ENCODE measurements around the gene IQSEC2. TPM values are rescaled to one million over a fixed set of nuclear protein-coding genes. Genes with fewer than 3 reads are reported as not detected.

The IQSEC2 gene
- polyA plus RNA-seq, 3 donors: 6.5 to 31.2 (median 6.9) TPM

DNA sequence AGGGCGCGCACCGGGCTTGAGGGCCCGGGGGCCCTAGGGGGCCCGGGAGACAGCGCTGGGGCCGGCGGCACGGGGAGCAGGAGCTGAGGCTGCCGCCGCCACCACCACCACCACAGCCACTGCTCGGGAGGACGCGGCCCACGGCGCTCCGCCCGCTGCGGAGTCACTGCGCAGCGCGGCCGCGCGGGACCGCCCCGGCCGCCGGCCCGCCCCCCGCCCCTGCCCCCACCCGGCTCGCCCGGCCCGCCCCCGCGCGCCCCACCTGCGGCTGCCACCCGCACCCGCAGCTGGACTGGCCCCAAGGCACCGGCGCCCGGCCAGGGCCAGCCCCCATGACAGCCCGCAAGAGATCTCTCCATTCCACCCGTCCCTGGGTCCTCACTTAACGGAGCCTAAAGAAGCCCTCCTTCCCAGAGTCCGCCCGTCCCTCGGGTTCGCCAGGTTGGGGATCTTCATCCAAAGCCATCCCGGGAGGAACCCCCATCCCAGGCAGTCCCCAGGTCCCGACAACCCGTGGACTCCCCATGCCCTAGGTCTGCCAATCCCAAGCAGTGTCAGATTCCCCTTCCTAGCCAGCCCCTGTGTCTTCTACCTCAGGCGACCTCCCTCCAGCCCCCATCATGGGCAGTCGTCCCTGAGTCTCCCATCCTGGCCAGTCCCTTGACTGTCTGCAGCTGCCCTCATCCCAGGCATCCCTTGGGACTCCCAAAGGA lies 40.0 kb upstream of the IQSEC2 start:
- Histone ChIP-seq H3K36me3 (replicated peaks in 1 of 2; ENCODE audit: control insufficient read depth in 1 of 2, insufficient read depth in 2 of 2, low read length in 2 of 2) (no peaks in the 10 kb centered on the region), H3K4me2 (replicated peaks; ENCODE audit: extremely low read depth, low read length, poor library complexity, severe bottlenecking) (peak overlapping the region; percentile 85), H3K9ac (ENCODE audit: insufficient read depth, low read length, poor library complexity, severe bottlenecking) (peak overlapping the region; percentile 58), H2AFZ (ENCODE audit: insufficient read depth, low read depth, low read length, poor library complexity, severe bottlenecking) (peak overlapping the region; percentile 74), H4K20me1 (ENCODE audit: insufficient read depth, low read length) (peaks cover 11% of the 10 kb centered on the region), H3K4me3 (replicated peaks in 1 of 3; ENCODE audit: low read depth in 2 of 3, low read length in 3 of 3) (peak overlapping the region in 2 of 3 experiments; percentile 44 to 76), H3K27ac (ENCODE audit: low read depth in 1 of 2, low read length in 2 of 2) (no peak overlapping the region), H3K4me1 (ENCODE audit: control insufficient read depth in 1 of 2, insufficient read depth in 2 of 2, low read length in 2 of 2) (peaks cover 12 to 39% of the 10 kb centered on the region in 2 donors), H3K79me2 (ENCODE audit: insufficient read depth, low read length) (no peaks in the 10 kb centered on the region), H3K27me3 (ENCODE audit: control insufficient read depth in 2 of 2, insufficient read depth in 2 of 2, low read length in 2 of 2) (peaks cover 34 to 49% of the 10 kb centered on the region in 2 donors), H3K9me3 (replicated peaks in 1 of 2; ENCODE audit: control insufficient read depth in 1 of 2, insufficient read depth in 1 of 2, low read length in 2 of 2) (peaks cover 0 to 16% of the 10 kb centered on the region in 2 donors)
- WGBS (ENCODE audit: insufficient coverage): 4% methylated on average over 6 of the region's 56 CpGs
- Mint-ChIP-seq H3K36me3 (peaks cover 3 to 13% of the 10 kb centered on the region in 2 donors), H3K27me3 (ENCODE audit: low read depth in 3 of 3) (peaks cover 30 to 80% (median 48%) of the 10 kb centered on the region in 3 donors), H3K4me1 (peaks cover 34% of the 10 kb centered on the region), H3K9me3 (peaks cover 0 to 13% (median 7%) of the 10 kb centered on the region in 7 donors), H3K27ac (no peak overlapping the region), H3K4me3 (peak overlapping the region; percentile 73 to 87)
- intact Hi-C loops (cut with micrococcal nuclease): loop anchor here in 1 of 2 donors (5.0 kb wide), 1 partner anchor 56 kb away; no protein-coding TSS in a partner anchor
- TF ChIP-seq, protein P1, sequence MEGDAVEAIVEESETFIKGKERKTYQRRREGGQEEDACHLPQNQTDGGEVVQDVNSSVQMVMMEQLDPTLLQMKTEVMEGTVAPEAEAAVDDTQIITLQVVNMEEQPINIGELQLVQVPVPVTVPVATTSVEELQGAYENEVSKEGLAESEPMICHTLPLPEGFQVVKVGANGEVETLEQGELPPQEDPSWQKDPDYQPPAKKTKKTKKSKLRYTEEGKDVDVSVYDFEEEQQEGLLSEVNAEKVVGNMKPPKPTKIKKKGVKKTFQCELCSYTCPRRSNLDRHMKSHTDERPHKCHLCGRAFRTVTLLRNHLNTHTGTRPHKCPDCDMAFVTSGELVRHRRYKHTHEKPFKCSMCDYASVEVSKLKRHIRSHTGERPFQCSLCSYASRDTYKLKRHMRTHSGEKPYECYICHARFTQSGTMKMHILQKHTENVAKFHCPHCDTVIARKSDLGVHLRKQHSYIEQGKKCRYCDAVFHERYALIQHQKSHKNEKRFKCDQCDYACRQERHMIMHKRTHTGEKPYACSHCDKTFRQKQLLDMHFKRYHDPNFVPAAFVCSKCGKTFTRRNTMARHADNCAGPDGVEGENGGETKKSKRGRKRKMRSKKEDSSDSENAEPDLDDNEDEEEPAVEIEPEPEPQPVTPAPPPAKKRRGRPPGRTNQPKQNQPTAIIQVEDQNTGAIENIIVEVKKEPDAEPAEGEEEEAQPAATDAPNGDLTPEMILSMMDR (IDR thresholded peaks at IDR 0.05): no peak
- DNase-seq: peak in 1 of 3 donors; percentile 1

DNA sequence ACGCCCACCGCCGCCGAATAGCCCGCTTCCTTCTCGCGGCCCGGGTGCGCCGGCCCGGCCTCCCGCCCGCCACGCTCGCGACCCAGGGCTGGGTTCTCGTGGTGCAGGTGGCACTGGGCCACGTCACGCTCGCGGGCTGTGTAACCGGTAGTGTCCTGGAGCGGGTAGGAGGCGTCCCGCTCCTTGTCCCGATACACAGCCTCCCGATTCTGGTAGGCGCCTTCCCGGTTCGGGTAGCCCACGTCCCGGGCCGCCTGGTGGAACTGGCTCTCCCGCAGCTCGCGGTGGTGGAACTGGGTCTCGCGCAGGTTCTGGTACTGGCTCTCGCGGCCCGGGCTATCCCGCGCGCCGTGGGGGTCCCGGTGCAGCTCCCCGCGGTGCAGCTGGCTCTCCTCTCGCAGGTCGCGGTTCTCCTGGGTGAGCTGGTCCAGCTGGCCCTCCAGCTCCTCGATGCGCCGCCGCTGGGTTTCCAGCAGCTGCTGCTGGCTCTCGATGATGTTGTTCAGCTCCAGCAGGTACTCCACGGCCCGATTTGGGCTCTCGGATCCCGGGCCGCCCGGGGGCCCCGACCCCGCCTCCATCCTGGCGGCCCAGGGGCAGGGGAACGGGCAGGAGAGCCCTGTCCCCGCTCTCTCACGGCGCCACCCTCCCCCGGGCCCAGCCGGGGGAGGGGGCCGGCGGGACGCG lies 39.3 kb upstream of the IQSEC2 start:
- Mint-ChIP-seq H3K27ac (no peak overlapping the region), H3K9me3 (peaks cover 0 to 13% (median 7%) of the 10 kb centered on the region in 7 donors), H3K4me1 (peaks cover 34% of the 10 kb centered on the region), H3K36me3 (peaks cover 3 to 17% of the 10 kb centered on the region in 2 donors), H3K27me3 (ENCODE audit: low read depth in 3 of 3) (peaks cover 26 to 78% (median 43%) of the 10 kb centered on the region in 3 donors), H3K4me3 (peak overlapping the region; percentile 78 to 94)
- WGBS (ENCODE audit: insufficient coverage): under 1% methylated on average over 40 of the region's 75 CpGs
- TF ChIP-seq, protein P1 (IDR thresholded peaks at IDR 0.05): no peak
- Histone ChIP-seq H3K4me1 (ENCODE audit: control insufficient read depth in 1 of 2, insufficient read depth in 2 of 2, low read length in 2 of 2) (peaks cover 12 to 39% of the 10 kb centered on the region in 2 donors), H3K79me2 (ENCODE audit: insufficient read depth, low read length) (no peaks in the 10 kb centered on the region), H3K4me2 (replicated peaks; ENCODE audit: extremely low read depth, low read length, poor library complexity, severe bottlenecking) (peak overlapping the region; percentile 85), H3K9me3 (replicated peaks in 1 of 2; ENCODE audit: control insufficient read depth in 1 of 2, insufficient read depth in 1 of 2, low read length in 2 of 2) (peaks cover 0 to 16% of the 10 kb centered on the region in 2 donors), H3K27me3 (ENCODE audit: control insufficient read depth in 2 of 2, insufficient read depth in 2 of 2, low read length in 2 of 2) (peaks cover 27 to 42% of the 10 kb centered on the region in 2 donors), H4K20me1 (ENCODE audit: insufficient read depth, low read length) (peaks cover 11% of the 10 kb centered on the region), H3K4me3 (replicated peaks in 1 of 3; ENCODE audit: low read depth in 2 of 3, low read length in 3 of 3) (peak overlapping the region; percentile 44 to 76 (median 62)), H2AFZ (ENCODE audit: insufficient read depth, low read depth, low read length, poor library complexity, severe bottlenecking) (peak overlapping the region; percentile 74), H3K36me3 (replicated peaks in 1 of 2; ENCODE audit: control insufficient read depth in 1 of 2, insufficient read depth in 2 of 2, low read length in 2 of 2) (no peaks in the 10 kb centered on the region), H3K27ac (ENCODE audit: low read depth in 1 of 2, low read length in 2 of 2) (peak overlapping the region in 1 of 2 donors; percentile 12), H3K9ac (ENCODE audit: insufficient read depth, low read length, poor library complexity, severe bottlenecking) (peak overlapping the region; percentile 58)
- intact Hi-C loops (cut with micrococcal nuclease): loop anchor here in 1 of 2 donors (5.0 kb wide), 1 partner anchor 57 kb away; no protein-coding TSS in a partner anchor
- DNase-seq: peak in 1 of 3 donors; percentile 5

All from CD14-positive monocyte (primary cell).